GM18873 (cell line): ENCODE data around the gene RGR.

Experiments
- ATAC-seq: cut with Tn5 transposase; IDR thresholded peaks from one replicate; pipeline ENCODE4 v1.9.1; 2021; ENCODE audit warnings: mild to moderate bottlenecking, moderate library complexity, moderate number of reproducible peaks; ENCODE audit not compliant: unreplicated experiment, low FRiP score

Gene RGR, protein sequence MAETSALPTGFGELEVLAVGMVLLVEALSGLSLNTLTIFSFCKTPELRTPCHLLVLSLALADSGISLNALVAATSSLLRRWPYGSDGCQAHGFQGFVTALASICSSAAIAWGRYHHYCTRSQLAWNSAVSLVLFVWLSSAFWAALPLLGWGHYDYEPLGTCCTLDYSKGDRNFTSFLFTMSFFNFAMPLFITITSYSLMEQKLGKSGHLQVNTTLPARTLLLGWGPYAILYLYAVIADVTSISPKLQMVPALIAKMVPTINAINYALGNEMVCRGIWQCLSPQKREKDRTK

DNA sequence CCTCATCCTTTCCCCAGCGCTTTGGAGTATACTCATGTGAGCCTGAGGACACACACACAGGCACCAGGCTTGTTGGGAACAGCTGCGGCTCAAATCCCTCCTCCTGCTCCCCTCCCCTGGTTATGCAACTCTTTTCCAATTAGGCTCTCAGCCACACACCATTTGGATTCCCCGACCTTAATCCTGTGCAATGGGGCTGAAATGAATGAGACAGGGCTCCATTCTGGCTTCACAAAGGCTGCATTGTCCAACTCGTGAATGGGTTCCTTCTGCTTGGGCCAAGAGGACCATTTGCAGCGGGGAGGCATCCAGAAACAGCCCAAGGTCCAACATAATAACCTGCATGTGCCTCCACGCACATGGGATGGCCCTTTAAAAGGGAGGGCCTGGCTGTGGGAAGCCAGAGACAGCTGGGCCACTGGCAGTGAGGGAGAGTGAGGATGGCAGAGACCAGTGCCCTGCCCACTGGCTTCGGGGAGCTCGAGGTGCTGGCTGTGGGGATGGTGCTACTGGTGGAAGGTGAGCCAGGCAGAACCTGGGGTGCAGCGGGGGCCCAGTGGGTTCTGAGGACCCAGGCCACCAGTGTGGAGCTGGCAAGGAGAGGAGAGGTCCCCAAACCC lies at the start of gene RGR:
Gene RGR (plus strand): TSS at position 403 of the 620 bp plus-strand sequence. CDS start 38 bp downstream, at position 441.
- no peak for ATAC-seq

DNA sequence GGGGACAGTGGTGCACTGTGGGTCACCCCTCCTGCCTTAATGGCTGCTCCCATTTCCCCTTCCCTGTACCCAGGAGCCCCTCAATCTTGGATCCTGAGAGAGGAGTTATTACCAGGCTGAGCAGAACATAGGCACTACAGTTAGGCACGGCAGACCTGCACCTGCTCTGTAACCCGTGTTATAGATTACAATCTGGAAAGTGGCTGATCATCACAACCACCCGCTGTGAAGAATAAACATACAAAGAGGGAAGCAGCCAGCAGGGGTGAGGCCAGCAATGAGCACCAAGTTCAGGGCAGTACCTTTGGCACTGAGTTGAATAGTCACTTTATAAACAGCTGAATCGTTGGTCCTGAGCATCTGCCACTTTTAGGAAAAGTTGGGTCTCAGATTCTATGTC lies 48.8 kb upstream of the RGR start:
- ATAC-seq: no peak

- no peak for ATAC-seq
These were observed 47.9 kb upstream of the RGR start for GRCh38 chr10:84196941-84197340.

DNA sequence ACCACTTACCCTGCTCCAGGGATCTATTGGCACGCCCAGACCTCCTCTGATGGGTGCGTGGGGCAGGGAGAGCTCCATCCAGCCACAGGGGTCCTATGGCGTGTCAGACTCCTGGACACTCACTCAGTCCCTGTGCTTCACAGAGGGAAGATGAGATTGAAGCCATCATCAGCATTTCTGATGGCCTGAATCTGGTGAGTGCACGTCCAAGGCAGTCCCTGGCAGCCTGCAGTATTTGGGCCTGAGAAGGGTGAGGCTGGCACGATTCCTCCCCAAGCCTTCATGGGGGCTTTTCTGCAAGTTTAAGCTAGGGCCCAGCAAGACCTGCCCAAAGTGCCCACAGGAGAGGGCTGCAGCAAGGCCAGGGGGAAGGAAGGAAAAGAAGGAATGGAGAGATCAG lies 47.2 kb upstream of the RGR start:
- no peak for ATAC-seq

DNA sequence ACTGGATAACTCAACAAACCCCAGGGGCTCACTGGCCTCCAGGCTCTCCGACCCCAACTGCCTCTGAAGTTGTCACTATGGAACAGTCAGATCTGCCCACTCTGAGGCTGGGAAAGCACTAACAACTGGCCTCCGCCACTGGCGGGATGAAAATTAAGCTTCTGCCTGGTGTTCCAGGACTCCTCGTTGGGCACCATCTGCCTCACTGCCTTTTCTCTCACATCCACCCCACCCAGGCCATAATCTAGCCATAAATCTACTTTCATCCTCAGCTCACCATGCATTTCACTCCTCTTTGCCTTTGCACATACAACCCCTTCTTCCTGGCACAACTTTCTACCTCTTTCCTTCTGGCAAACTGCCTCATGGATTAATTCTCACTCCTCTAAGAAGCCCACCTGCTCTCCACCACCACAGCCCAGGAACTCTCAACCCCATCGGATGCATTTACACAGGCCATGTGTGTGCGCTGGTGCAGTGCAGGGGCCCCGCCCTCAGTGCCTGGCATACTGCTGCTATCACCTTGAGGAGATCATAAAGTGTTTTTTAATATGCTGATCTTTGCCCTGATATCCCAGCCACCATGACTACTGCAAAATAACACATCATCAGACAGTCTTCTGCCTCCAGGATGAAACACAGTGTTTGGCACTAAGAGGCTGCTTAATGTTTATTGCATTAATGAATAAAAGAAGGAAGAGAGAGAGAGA lies 46.5 kb upstream of the RGR start:
- no peak for ATAC-seq

DNA sequence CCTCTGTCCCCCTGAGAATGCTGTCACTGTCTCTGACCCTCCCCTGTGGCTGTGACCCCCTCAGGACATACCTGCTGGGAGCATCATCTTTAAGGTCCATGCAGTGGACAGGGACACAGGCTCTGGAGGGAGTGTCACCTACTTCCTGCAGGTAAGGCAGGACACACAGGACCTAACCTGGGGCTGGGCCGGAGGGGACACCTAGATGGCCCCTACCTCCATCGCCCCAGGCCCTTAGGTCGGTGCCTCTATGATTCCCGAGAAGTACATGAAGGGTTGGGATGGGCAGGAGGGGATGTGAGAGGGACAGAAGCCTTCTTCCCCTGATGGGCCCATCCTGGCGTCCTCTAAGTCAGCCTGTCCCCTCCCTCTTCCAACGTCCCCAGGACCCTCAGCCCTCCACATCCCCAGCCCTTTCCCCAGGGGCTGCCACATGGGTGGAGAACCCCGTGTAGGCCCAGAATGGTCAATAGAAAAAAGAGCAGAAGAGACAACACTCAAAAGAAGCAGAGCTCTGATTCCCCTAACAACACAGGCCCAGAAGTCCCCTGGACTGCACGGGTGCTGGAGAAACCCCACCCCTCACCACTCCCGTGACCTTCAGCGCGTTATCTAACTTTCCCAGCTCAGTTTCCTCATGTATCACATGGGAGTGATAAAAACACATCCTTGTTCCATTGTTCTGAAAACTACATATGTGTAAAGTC lies 44.2 kb upstream of the RGR start:
- ATAC-seq: no peak

GRCh38 chr10:84201244-84201606 lies 43.6 kb upstream of the RGR start:
- no peak for ATAC-seq

- no peak for ATAC-seq
These were observed 43.2 kb upstream of the RGR start for GRCh38 chr10:84201682-84202081.

- no peak for ATAC-seq
These were observed 42.5 kb upstream of the RGR start for GRCh38 chr10:84202349-84202748.

DNA sequence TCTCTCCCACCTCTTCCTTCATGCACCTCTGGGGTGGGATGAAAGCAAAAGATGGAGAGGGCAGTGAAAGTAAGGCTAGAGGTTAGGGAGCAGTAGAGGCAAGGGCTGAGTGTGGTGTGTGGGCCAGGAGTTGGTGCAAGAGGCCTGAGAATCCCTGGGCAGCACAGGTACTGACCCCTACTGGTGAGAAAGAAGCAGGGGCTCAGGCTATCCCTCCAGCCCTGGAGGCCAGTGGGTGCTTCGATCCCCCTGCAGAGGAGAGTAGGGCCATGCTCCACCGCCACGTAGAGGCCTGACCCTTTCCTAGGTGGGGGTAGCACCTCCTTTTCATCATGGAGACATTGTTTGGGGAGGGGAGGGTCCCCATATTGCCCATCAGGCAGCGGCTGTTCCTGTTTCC lies 40.7 kb upstream of the RGR start:
- ATAC-seq: no peak

DNA sequence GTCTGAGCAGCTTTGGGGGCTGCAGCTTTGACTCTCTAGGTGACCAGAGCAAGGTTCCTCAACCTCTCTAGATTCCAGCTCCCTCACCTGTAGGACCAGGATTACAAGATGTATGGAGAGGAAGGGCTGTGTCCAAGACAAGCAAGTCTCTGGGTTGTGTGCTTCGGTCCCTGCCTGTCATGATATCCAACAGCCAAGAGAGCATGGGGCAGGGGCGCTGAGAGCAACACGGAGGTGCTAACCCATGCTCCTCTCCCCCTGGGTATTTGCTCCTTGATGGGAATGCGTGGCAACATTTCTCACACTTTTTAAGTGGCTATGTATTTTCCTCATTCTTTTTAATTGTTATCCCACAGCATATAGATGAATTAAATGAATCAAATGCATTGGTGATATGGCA lies 40.2 kb upstream of the RGR start:
- ATAC-seq: no peak

DNA sequence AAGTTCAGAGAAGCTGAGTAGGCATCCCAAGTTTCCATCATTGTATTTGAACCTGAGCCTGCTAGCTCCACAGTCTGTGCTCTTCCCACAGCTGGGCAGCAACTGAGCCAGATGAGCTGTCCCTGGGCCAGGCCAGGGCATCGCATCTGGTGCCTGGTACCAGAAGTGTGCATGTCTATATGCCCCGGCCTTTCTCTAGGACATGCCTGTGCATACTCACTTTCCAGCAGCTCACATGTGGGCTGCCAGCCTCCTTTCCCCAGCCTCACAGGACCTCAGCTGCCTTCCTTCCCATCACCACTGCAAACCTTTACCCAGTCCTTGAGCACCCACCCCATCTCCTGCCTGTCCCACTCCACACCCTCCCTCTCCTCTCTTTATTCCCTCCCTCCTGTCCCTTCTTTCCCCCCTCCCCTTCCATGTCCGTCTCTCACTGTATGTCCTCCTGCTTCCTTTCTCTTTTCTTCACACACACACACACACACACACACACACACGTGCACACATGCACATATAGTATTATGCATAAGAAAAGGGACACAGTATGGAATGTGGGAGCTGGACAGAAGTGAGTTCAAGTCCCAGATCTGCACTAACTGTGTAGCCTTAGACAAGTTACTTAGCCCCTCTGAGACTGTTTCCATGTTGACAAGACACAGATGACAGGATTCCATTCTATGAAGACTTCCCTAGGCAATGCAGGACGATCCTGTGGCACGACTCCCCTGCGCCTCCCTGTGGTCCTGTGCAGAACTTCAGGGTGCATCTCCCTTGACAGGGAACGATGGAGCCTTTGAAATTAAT lies 39.6 kb upstream of the RGR start:
- peak; percentile 80 for ATAC-seq

GRCh38 chr10:84205853-84206525 lies 38.9 kb upstream of the RGR start:
- no peak for ATAC-seq

GRCh38 chr10:84208023-84208422 lies 36.8 kb upstream of the RGR start:
- no peak for ATAC-seq

DNA sequence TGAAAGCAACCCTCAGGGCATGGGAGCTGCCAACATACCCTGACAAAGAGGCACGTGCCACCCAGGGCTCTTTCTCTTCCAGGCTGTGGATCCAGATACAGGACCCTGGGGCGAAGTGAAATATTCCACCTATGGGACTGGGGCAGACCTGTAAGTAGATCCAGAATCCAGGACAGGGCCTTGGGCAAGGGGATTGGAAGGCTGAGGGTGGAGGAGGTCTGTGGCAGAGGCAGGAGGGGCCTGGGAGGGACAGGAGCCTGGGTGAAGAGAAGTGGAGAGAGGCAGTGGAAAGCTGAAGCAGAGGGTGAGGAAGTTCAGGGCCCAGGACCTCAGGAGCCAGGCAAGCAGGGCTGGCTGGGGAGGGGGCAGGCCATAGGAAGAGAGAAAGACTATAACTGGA lies 33.3 kb upstream of the RGR start:
- no peak for ATAC-seq

GRCh38 chr10:84212014-84212413 lies 32.8 kb upstream of the RGR start:
- ATAC-seq: no peak

GRCh38 chr10:84213076-84213475 lies 31.8 kb upstream of the RGR start:
- ATAC-seq: no peak

DNA sequence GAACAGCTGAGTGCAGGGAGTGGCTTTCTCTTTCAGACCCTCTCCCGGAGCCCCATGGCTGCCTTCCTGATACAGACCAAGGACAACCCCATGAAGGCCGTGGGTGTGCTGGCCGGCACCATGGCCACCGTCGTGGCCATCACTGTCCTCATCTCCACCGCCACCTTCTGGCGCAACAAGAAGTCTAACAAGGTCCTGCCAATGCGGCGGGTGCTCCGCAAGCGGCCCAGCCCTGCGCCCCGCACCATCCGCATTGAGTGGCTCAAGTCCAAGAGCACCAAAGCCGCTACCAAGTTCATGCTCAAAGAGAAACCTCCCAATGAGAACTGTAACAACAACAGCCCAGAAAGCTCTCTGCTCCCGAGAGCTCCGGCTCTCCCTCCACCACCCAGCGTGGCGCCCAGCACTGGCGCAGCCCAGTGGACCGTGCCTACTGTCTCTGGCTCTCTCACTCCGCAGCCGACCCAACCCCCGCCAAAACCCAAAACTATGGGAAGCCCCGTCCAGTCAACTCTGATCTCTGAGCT lies 30.7 kb upstream of the RGR start:
- ATAC-seq: no peak

- no peak for ATAC-seq
These were observed 30.1 kb upstream of the RGR start for GRCh38 chr10:84214612-84215235.
